ENCODE measurements around the gene PFKFB3. TPM values are rescaled to one million over a fixed set of nuclear protein-coding genes. Genes with fewer than 3 reads are reported as not detected.

The PFKFB3 gene
- total RNA-seq, 1 donor from 2014 or later = 54.9 TPM

DNA sequence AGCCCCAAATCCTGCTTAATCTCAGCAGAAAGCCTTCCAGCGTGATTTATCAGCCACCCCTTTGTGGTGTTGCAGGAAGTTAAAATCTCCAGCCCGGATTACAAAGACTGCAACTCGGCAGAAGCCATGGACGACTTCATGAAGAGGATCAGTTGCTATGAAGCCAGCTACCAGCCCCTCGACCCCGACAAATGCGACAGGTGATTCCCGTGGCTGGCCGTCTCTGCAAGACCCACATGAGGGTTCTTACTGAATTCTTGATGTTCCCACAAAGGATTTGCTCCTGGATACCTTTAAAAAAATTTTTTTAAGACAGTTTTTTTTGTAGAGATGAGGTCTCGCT, 16.7 kb downstream of the PFKFB3 start:
- no peak overlapping the region for H3K4me3 ChIP-seq (ENCODE audit: low read depth, low read length)
- no peak for DNase-seq (ENCODE audit: low read depth)
- no peak for TF ChIP-seq CTCF (conservative IDR thresholded peaks at IDR 0.05; ENCODE audit: low read depth, low read length)

GRCh38 chr10:6220418-6221191, 17.9 kb downstream of the PFKFB3 start:
- no peak for TF ChIP-seq CTCF (conservative IDR thresholded peaks at IDR 0.05; ENCODE audit: low read depth, low read length)
- H3K4me3 ChIP-seq (ENCODE audit: low read depth, low read length) = no peak overlapping the region
- no peak for DNase-seq (ENCODE audit: low read depth)

DNA sequence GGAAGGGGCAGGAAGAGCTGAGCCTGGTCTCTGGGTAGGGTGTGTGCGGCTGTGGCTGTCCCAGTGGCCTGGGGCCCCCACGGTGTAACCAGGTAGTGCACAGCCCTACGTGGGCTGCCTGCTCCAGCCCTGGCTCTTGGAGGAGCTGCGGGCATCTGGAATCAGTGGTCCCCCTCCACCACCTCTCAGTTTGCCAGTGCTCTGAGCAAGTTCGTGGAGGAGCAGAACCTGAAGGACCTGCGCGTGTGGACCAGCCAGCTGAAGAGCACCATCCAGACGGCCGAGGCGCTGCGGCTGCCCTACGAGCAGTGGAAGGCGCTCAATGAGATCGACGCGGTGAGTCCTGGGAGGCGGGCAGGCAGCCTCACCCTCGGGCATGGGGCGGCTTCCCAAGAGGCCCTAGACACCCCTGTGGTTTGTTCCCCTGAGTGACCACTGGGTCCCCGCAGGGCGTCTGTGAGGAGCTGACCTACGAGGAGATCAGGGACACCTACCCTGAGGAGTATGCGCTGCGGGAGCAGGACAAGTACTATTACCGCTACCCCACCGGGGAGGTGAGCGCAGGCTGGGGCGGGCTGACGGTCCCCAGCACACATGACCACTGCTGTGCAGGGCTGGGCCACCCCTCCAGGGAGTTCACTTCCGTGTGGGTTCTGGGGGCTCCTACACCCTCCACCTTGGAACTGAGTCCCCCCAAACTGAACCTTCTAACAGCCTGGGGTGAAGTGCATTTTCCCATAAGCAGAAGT, 18.6 kb downstream of the PFKFB3 start:
- H3K4me3 ChIP-seq (ENCODE audit: low read depth, low read length) = no peak overlapping the region
- no peak for TF ChIP-seq CTCF (conservative IDR thresholded peaks at IDR 0.05; ENCODE audit: low read depth, low read length)
- DNase-seq (ENCODE audit: low read depth) = no peak

DNA sequence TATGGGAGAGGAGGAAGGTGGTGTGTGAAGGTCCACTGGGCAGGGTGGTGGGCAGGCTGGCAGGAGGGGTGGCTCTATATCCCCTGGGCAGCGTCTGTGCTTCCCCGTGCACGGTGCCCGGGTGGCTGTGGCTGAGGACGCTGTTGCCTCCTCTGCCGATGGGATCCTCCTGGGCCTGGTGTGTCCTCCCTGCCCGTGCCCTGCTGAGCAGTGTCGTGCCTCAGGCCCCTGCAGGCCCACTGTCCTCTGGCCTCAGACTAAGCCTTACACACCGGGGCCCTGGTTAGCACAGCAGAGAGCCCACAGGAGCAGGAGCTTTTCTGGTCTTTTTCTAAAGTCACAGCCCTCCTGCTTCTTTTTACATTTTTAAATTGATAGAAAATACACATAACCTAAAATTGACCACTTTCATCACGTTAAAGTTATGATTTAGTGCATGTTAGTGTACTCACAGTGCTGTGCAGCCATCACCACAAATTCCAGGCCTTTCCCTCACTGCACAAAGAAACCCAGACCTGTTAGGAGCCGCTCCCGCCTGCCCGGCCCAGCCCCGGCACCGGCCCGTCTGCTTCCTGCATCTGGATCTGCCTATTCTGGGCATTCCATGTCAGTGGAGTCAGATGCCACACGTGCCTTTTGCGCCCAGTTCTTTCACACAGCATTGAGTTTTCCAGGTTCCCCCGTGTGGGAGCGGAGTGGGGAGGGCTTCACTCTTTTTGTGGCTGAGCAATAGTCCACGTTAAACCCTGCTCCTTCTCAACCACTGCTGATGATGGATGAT, 19.4 kb downstream of the PFKFB3 start:
- no peak overlapping the region for H3K4me3 ChIP-seq (ENCODE audit: low read depth, low read length)
- no peak for DNase-seq (ENCODE audit: low read depth)

DNA sequence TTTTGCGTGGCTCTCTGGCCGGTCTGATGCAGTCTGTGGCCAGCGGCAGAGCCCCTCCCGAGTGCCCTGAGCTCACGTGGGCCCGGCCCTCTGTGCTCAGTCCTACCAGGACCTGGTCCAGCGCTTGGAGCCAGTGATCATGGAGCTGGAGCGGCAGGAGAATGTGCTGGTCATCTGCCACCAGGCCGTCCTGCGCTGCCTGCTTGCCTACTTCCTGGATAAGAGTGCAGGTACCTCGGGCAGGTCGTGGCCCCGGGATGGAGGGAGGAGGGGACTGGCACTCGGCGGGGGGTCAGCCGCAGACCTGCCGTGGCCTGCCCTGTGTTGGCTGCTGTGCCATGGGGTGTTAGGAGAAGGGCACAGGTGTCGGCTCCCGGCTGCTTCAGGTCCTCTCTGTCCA, 20.0 kb downstream of the PFKFB3 start:
- no peak for TF ChIP-seq CTCF (conservative IDR thresholded peaks at IDR 0.05; ENCODE audit: low read depth, low read length)
- DNase-seq (ENCODE audit: low read depth) = no peak
- H3K4me3 ChIP-seq (ENCODE audit: low read depth, low read length) = no peak overlapping the region

More for the DNA sequence above, 19.4 kb downstream of the PFKFB3 start:
- TF ChIP-seq CTCF (conservative IDR thresholded peaks at IDR 0.05; ENCODE audit: low read depth, low read length) = no peak

DNA sequence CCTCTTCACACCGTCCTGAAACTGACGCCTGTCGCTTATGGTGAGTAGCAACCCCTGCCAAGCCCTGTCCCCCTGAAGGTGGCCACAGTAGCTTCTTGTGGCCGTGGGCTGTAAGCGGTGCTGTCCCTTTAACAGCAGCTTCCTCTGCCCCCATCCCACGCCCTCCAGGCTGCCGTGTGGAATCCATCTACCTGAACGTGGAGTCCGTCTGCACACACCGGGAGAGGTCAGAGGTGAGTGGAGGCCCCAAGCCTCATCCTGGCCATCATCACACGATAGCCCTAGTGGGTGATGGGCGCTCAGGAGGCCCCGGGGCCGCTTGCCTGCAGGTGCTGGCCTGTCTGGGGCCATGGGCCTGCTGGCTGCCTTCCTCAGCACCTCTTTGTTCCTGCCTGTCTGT, 21.2 kb downstream of the PFKFB3 start:
- DNase-seq (ENCODE audit: low read depth) = no peak
- H3K4me3 ChIP-seq (ENCODE audit: low read depth, low read length) = no peak overlapping the region
- no peak for TF ChIP-seq CTCF (conservative IDR thresholded peaks at IDR 0.05; ENCODE audit: low read depth, low read length)
